GM12878 (cell line): ENCODE results near the gene CTSC. TPM values are rescaled to one million over a fixed set of nuclear protein-coding genes. Genes with fewer than 3 reads are reported as not detected.
A peak's percentile ranks its signal among the peaks of the same experiment; 100 is the strongest.

Experiments used
- ATAC-seq: fragments of 200-7000 bp; cut with Tn5 transposase; 3 replicates; pipeline ENCODE4 v1.9.1; 2020; ENCODE audit warnings: mild to moderate bottlenecking, moderate library complexity
- BruUV-seq: library from RNA; stranded (reverse); fragments of 400-500 nt; replicated peaks from 2 replicates; lab custom pipeline; 2021; lab: Mats Ljungman, UMichigan
- CTCF ChIA-PET: fragments of 300-600 bp; sonication (Branson Sonifier 250); formaldehyde crosslinking; extraction: SDS; loops from one replicate; lab custom pipeline; 2021; ENCODE audit warnings: inconsistent platforms; lab: Yijun Ruan, JAX
- POLR2A ChIA-PET: fragments of 350-600 bp; formaldehyde crosslinking; extraction: SDS; loops from one replicate; lab custom pipeline; 2021; ENCODE audit warnings: inconsistent platforms; lab: Charles Lee
- RAD21 ChIA-PET: fragments of 300-600 bp; sonication (Branson Sonifier 250); formaldehyde crosslinking; loops from one replicate; lab custom pipeline; 2023; ENCODE audit warnings: antibody characterized with exemption; ENCODE audit not compliant: unreplicated experiment; lab: Charles Lee
- SMC1A ChIA-PET: fragments of 300-600 bp; sonication (Branson Sonifier 250); formaldehyde crosslinking; loops from one replicate; lab custom pipeline; 2023; ENCODE audit not compliant: unreplicated experiment, uncharacterized antibody; lab: Charles Lee
- DNase-seq: peaks from one replicate; pipeline ENCODE4 v3.0.0-alpha.2; 2011; ENCODE audit warnings: low read depth, low spot score
- FAIRE-seq: peaks from 3 replicates; lab custom pipeline; 2011; peaks lifted over from hg19 to GRCh38; lab: Jason Lieb, UNC
- H2AFZ ChIP-seq: 2 replicates; pipeline ENCODE4 v1.6.0; 2011; ENCODE audit warnings: low read depth, low read length, control low read depth; ENCODE audit not compliant: control insufficient read depth
- H3K27ac ChIP-seq: 2 replicates; pipeline ENCODE4 v1.5.1; 2011; ENCODE audit warnings: control low read depth; ENCODE audit not compliant: control insufficient read depth, insufficient read depth
- H3K27me3 ChIP-seq, 2 experiments: replicated peaks in 1 of 2; 2 replicates each; pipeline versions ENCODE4 v1.6.0 to v1.6.1; 2011; ENCODE audit warnings: low read length in 1 of 2; ENCODE audit not compliant: control insufficient read depth in 2 of 2, insufficient read depth in 2 of 2
- H3K36me3 ChIP-seq, 2 experiments: 2 replicates each; pipeline ENCODE4 v1.5.1; 2011; ENCODE audit warnings: low read length in 1 of 2; ENCODE audit not compliant: control insufficient read depth in 2 of 2, insufficient read depth in 2 of 2
- H3K4me1 ChIP-seq: 2 replicates; pipeline ENCODE4 v1.6.1; 2011; ENCODE audit warnings: mild to moderate bottlenecking, low read length, moderate library complexity, mixed read lengths; ENCODE audit not compliant: control insufficient read depth, insufficient read depth
- H3K4me2 ChIP-seq: 2 replicates; pipeline ENCODE4 v1.6.0; 2011; ENCODE audit warnings: control low read depth; ENCODE audit not compliant: control insufficient read depth, insufficient read depth
- H3K4me3 ChIP-seq: fragments of 200-600 bp; sonication (generic); 2 replicates; pipeline ENCODE4 v1.5.1; 2016
- H3K79me2 ChIP-seq: 2 replicates; pipeline ENCODE4 v1.6.0; 2011; ENCODE audit warnings: low read length; ENCODE audit not compliant: control insufficient read depth, insufficient read depth
- H3K9ac ChIP-seq: 2 replicates; pipeline ENCODE4 v1.8.0; 2011; ENCODE audit warnings: low read length, control low read depth, mixed read lengths; ENCODE audit not compliant: control insufficient read depth, insufficient read depth
- H3K9me3 ChIP-seq: replicated peaks from 3 replicates; pipeline ENCODE4 v1.5.1; 2011; ENCODE audit warnings: mild to moderate bottlenecking, low read length; ENCODE audit not compliant: control insufficient read depth, insufficient read depth
- H4K20me1 ChIP-seq: 2 replicates; pipeline ENCODE4 v1.6.0; 2011; ENCODE audit not compliant: control insufficient read depth, insufficient read depth
- ASH2L ChIP-seq: fragments of 300-600, 200-600 bp; sonication (generic); IDR thresholded peaks from 2 replicates; pipeline ENCODE4 v1.6.1; 2017; ENCODE audit warnings: low read depth, mild to moderate bottlenecking, borderline replicate concordance
- BHLHE40 ChIP-seq, 2 experiments: fragments of 450-650 bp in 1 of 2; IDR thresholded peaks; 2 replicates each; pipeline ENCODE4 v1.6.1; 2011 to 2017; ENCODE audit warnings: low read depth in 2 of 2, borderline replicate concordance in 1 of 2, improper control_type of control experiment in 1 of 2, low read length in 1 of 2, mild to moderate bottlenecking in 1 of 2
- EGR1 ChIP-seq, 2 experiments: IDR thresholded peaks; 1 replicate in 1 of 2; 2 replicates in 1 of 2; pipeline ENCODE4 v1.6.1; 2011 to 2012; ENCODE audit warnings: low read depth in 2 of 2, low read length in 2 of 2, borderline replicate concordance in 1 of 2, mild to moderate bottlenecking in 1 of 2, moderate library complexity in 1 of 2
- FOXM1 ChIP-seq: IDR thresholded peaks from 2 replicates; pipeline ENCODE4 v1.6.1; 2012; ENCODE audit warnings: low read depth, mild to moderate bottlenecking, inconsistent platforms, low read length, moderate library complexity
- LARP7 ChIP-seq: fragments of 450-650 bp; IDR thresholded peaks from 2 replicates; pipeline ENCODE4 v1.6.1; 2017; ENCODE audit warnings: mild to moderate bottlenecking
- NFIC ChIP-seq: IDR thresholded peaks from 2 replicates; pipeline ENCODE4 v1.6.1; 2012; ENCODE audit warnings: low read depth, mild to moderate bottlenecking, inconsistent platforms, low read length, moderate library complexity
- RCOR1 ChIP-seq: conservative IDR thresholded peaks from 2 replicates; pipeline ENCODE4 v1.6.1; 2012; ENCODE audit warnings: low read depth, low read length, improper control_type of control experiment
- SPI1 ChIP-seq: IDR thresholded peaks from 2 replicates; pipeline ENCODE4 v1.6.1; 2011; ENCODE audit warnings: low read depth, mild to moderate bottlenecking, low read length, moderate library complexity, borderline replicate concordance; ENCODE audit not compliant: insufficient read depth
- STAT1 ChIP-seq: fragments of 450-650 bp; conservative IDR thresholded peaks from 2 replicates; pipeline ENCODE4 v1.6.1; 2014; ENCODE audit warnings: antibody characterized with exemption, mild to moderate bottlenecking
- SUZ12 ChIP-seq: fragments of 200-600 bp; sonication (generic); IDR thresholded peaks from one replicate; pipeline ENCODE4 v1.6.1; 2018; ENCODE audit warnings: antibody characterized with exemption, mild to moderate bottlenecking; ENCODE audit not compliant: unreplicated experiment
- TARDBP ChIP-seq: IDR thresholded peaks from 2 replicates; pipeline ENCODE4 v1.6.1; 2016; ENCODE audit warnings: borderline replicate concordance
- TCF12 ChIP-seq: IDR thresholded peaks from 2 replicates; pipeline ENCODE4 v1.6.1; 2011; ENCODE audit warnings: low read depth, mild to moderate bottlenecking, low read length
- ZBTB4 ChIP-seq: fragments of 450-650 bp; formaldehyde crosslinking; IDR thresholded peaks from 2 replicates; pipeline ENCODE4 v1.4.0; 2022; ENCODE audit warnings: mild to moderate bottlenecking, moderate library complexity
- WGBS: methylation state at CpG from one replicate; pipeline ENCODE4 v1.1.6; 2016; ENCODE audit warnings: low lambda C conversion rate; ENCODE audit not compliant: insufficient replicate concordance, insufficient coverage; ENCODE audit errors: missing lambda C conversion rate; 5-methylcytosine and 5-hydroxymethylcytosine counted together
- in situ Hi-C: fragments of 300-500 bp; cut with MboI; formaldehyde crosslinking; loops from 9 replicates; pipeline ENCODE4 v1.14.3; 2018; ENCODE audit warnings: mixed read lengths
- intact Hi-C: fragments of 100-400 bp; cut with micrococcal nuclease; formaldehyde crosslinking; loops from one replicate; pipeline ENCODE4 v1.14.2; 2022; ENCODE audit not compliant: unreplicated experiment
- polyA plus RNA-seq, 11 experiments: library from polyadenylated mRNA; depleted of rRNA in 4 of 11; unstranded in 6 of 11; stranded (reverse) in 5 of 11; fragments of >200 nt; fragmentation: Nextera tagmentation in 4 of 11; fragmentation: Illumina TruSeq in 1 of 11; extraction: Ambion mirVana in 4 of 11; extraction: Trizol in 1 of 11; gene quantifications; 1 replicate in 1 of 11; 2 replicates in 10 of 11; pipeline versions ENCODE4 v1.2.1 to v1.2.3, GENCODE V29; 2011 to 2016; ENCODE audit warnings: inconsistent platforms in 2 of 11, missing spikeins in 2 of 11, low read depth in 1 of 11
- total RNA-seq, 4 experiments: library from RNA; depleted of rRNA in 3 of 4; stranded (reverse); fragments of >200 nt in 3 of 4; fragmentation: Illumina TruSeq in 1 of 4; extraction: Trizol in 1 of 4; gene quantifications; 2 replicates each; pipeline versions ENCODE4 v1.2.1 to v1.2.3, GENCODE V29; 2013 to 2021
- TF ChIP-seq, protein P1 (sequence below): IDR thresholded peaks from 2 replicates; pipeline ENCODE4 v1.6.1; 2012; ENCODE audit warnings: low read depth, low read length, improper control_type of control experiment
- TF ChIP-seq, protein P2 (sequence below): IDR thresholded peaks from 2 replicates; pipeline ENCODE4 v1.6.1; 2012; ENCODE audit warnings: mild to moderate bottlenecking, low read depth, low read length

The CTSC gene
- total and polyA plus RNA-seq, 10 of the 15 experiments (the other 5 are each of a cell fraction or from before 2014, with no cell fraction given) = 289 to 1,123 (median 430) TPM

GRCh38 chr11:88266919-88267318, 70.6 kb downstream of the CTSC start:
- ATAC-seq (peak; percentile 88), DNase-seq (no peak), FAIRE-seq (no peak)
- in situ Hi-C loops (no loop called here), intact Hi-C loops (no loop called here)
- ChIA-PET RAD21 (no interaction called here), SMC1A (interaction anchor here (1.2 to 1.3 kb wide), 2 partner anchors 66 to 94 kb away, joined by 3 read pairs; no protein-coding TSS in a partner anchor), CTCF (interaction anchor here (1.1 kb wide), 2 partner anchors 11 to 50 kb away, joined by 3 read pairs; no protein-coding TSS in a partner anchor), POLR2A (no interaction called here)
- H3K9ac ChIP-seq = no peak overlapping the region
- no peaks in the 10 kb centered on the region; the same call in 1 of the 3 replicates for H3K9me3 ChIP-seq
- WGBS = 94% methylated on average over 1 of the region's 1 CpG
- H4K20me1 ChIP-seq = no peaks in the 10 kb centered on the region
- peaks cover 3 to 6% of the 10 kb centered on the region in 2 experiments; a peak in 3 of 4 replicates for H3K36me3 ChIP-seq
- H3K4me1 ChIP-seq = peaks cover 4% of the 10 kb centered on the region
- no TSS peak for BruUV-seq
- H3K4me3 ChIP-seq = no peak overlapping the region
- H3K27me3 ChIP-seq = no peaks in the 10 kb centered on the region
- no peak overlapping the region for H3K4me2 ChIP-seq
- H3K27ac ChIP-seq = no peak overlapping the region
- no peaks in the 10 kb centered on the region for H3K79me2 ChIP-seq
- no peak overlapping the region for H2AFZ ChIP-seq
- TF ChIP-seq FOXM1 (no peak), SUZ12 (no peak), ZBTB4 (CRISPR knock-in tag) (no peak), EGR1 (IDR thresholded peaks at IDR 0.05; ENCODE audit: borderline replicate concordance in 1 of 2, low read depth in 2 of 2, low read length in 2 of 2) (no peak), TARDBP (no peak), BHLHE40 (IDR thresholded peaks at IDR 0.05; ENCODE audit: borderline replicate concordance in 1 of 2, low read depth in 2 of 2, low read length in 1 of 2) (0 out of 4 replicates have a peak, but pooled peaks of 1 of the 2 experiments have one; percentile 12), ASH2L (no peak), STAT1 (no peak), NFIC (no peak), SPI1 (peak; percentile 88), RCOR1 (no peak), LARP7 (no peak), TCF12 (peak; percentile 18; the same call in 1 of the 2 replicates)
- TF ChIP-seq, protein P1, sequence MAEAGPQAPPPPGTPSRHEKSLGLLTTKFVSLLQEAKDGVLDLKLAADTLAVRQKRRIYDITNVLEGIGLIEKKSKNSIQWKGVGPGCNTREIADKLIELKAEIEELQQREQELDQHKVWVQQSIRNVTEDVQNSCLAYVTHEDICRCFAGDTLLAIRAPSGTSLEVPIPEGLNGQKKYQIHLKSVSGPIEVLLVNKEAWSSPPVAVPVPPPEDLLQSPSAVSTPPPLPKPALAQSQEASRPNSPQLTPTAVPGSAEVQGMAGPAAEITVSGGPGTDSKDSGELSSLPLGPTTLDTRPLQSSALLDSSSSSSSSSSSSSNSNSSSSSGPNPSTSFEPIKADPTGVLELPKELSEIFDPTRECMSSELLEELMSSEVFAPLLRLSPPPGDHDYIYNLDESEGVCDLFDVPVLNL = no peak
- TF ChIP-seq, protein P2, sequence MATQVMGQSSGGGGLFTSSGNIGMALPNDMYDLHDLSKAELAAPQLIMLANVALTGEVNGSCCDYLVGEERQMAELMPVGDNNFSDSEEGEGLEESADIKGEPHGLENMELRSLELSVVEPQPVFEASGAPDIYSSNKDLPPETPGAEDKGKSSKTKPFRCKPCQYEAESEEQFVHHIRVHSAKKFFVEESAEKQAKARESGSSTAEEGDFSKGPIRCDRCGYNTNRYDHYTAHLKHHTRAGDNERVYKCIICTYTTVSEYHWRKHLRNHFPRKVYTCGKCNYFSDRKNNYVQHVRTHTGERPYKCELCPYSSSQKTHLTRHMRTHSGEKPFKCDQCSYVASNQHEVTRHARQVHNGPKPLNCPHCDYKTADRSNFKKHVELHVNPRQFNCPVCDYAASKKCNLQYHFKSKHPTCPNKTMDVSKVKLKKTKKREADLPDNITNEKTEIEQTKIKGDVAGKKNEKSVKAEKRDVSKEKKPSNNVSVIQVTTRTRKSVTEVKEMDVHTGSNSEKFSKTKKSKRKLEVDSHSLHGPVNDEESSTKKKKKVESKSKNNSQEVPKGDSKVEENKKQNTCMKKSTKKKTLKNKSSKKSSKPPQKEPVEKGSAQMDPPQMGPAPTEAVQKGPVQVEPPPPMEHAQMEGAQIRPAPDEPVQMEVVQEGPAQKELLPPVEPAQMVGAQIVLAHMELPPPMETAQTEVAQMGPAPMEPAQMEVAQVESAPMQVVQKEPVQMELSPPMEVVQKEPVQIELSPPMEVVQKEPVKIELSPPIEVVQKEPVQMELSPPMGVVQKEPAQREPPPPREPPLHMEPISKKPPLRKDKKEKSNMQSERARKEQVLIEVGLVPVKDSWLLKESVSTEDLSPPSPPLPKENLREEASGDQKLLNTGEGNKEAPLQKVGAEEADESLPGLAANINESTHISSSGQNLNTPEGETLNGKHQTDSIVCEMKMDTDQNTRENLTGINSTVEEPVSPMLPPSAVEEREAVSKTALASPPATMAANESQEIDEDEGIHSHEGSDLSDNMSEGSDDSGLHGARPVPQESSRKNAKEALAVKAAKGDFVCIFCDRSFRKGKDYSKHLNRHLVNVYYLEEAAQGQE = no peak
